Skeletal muscle cell (primary cell): ENCODE results near the gene ENOX2.
A peak's percentile ranks its signal among the peaks of the same experiment; 100 is the strongest.

ENCODE experiments used
- DNase-seq: peaks from one replicate; pipeline ENCODE4 v3.0.0-alpha.2; 2010; ENCODE audit warnings: low read depth
- H3K4me3 ChIP-seq: 2 replicates; pipeline ENCODE4 v1.5.1; 2011; ENCODE audit warnings: low read depth, mild to moderate bottlenecking, control low read depth, low read length, moderate library complexity

Gene ENOX2

GRCh38 chrX:130669233-130669632 lies 233.8 kb downstream of the ENOX2 start:
- no peak overlapping the region for H3K4me3 ChIP-seq
- DNase-seq = peak; percentile 12

- H3K4me3 ChIP-seq = no peak overlapping the region
- no peak for DNase-seq
Observed at GRCh38 chrX:130665263-130665662, 237.7 kb downstream of the ENOX2 start.

GRCh38 chrX:130658310-130658709 lies 244.7 kb downstream of the ENOX2 start:
- DNase-seq = no peak
- no peak overlapping the region for H3K4me3 ChIP-seq

GRCh38 chrX:130654409-130654950 lies 248.5 kb downstream of the ENOX2 start:
- H3K4me3 ChIP-seq = no peak overlapping the region
- no peak for DNase-seq

GRCh38 chrX:130652824-130653578 lies 250.0 kb downstream of the ENOX2 start:
- H3K4me3 ChIP-seq = no peak overlapping the region
- DNase-seq = no peak

GRCh38 chrX:130649738-130650137 lies 253.3 kb downstream of the ENOX2 start:
- no peak for DNase-seq
- no peak overlapping the region for H3K4me3 ChIP-seq

- no peak overlapping the region for H3K4me3 ChIP-seq
- DNase-seq = no peak
Observed at GRCh38 chrX:130647468-130647867, 255.5 kb downstream of the ENOX2 start.

- DNase-seq = no peak
- no peak overlapping the region for H3K4me3 ChIP-seq
Observed at GRCh38 chrX:130645955-130646583, 256.9 kb downstream of the ENOX2 start.

GRCh38 chrX:130637591-130637990 lies 265.4 kb downstream of the ENOX2 start:
- DNase-seq = peak; percentile 25
- no peak overlapping the region for H3K4me3 ChIP-seq

GRCh38 chrX:130636277-130636676 lies 266.7 kb downstream of the ENOX2 start:
- no peak overlapping the region for H3K4me3 ChIP-seq
- no peak for DNase-seq

GRCh38 chrX:130631011-130631410 lies 272.0 kb downstream of the ENOX2 start:
- no peak for DNase-seq
- no peak overlapping the region for H3K4me3 ChIP-seq

- no peak for DNase-seq
- H3K4me3 ChIP-seq = no peak overlapping the region
Observed at GRCh38 chrX:130628516-130628915, 274.5 kb downstream of the ENOX2 start.

- H3K4me3 ChIP-seq = no peak overlapping the region
- DNase-seq = peak; percentile 52
Observed at GRCh38 chrX:130626521-130626920, 276.5 kb downstream of the ENOX2 start.

GRCh38 chrX:130625386-130625785 lies 277.6 kb downstream of the ENOX2 start:
- H3K4me3 ChIP-seq = no peak overlapping the region
- no peak for DNase-seq

- DNase-seq = no peak
- no peak overlapping the region for H3K4me3 ChIP-seq
Observed at GRCh38 chrX:130623518-130623917, 279.5 kb downstream of the ENOX2 start.

GRCh38 chrX:130615941-130616340 lies 287.1 kb downstream of the ENOX2 start:
- no peak for DNase-seq
- H3K4me3 ChIP-seq = no peak overlapping the region

GRCh38 chrX:130607431-130607830 lies 295.6 kb downstream of the ENOX2 start:
- no peak overlapping the region for H3K4me3 ChIP-seq
- no peak for DNase-seq

- peak; percentile 26 for DNase-seq
- H3K4me3 ChIP-seq = no peak overlapping the region
Observed at GRCh38 chrX:130606425-130606824, 296.6 kb downstream of the ENOX2 start.

GRCh38 chrX:130604882-130605281 lies 298.1 kb downstream of the ENOX2 start:
- no peak overlapping the region for H3K4me3 ChIP-seq
- no peak for DNase-seq

- H3K4me3 ChIP-seq = no peak overlapping the region
- no peak for DNase-seq
Observed at GRCh38 chrX:130594453-130594916, 308.5 kb downstream of the ENOX2 start.

- no peak for DNase-seq
- no peak overlapping the region for H3K4me3 ChIP-seq
Observed at GRCh38 chrX:130593911-130594310, 309.1 kb downstream of the ENOX2 start.
